ENCODE measurements around the gene PSME1. TPM values are rescaled to one million over a fixed set of nuclear protein-coding genes. Genes with fewer than 3 reads are reported as not detected.

The PSME1 gene
- total RNA-seq, 2 donors from 2014 or later = 237 to 406 TPM

GRCh38 chr14:24141097-24141880 lies 5.3 kb downstream of the PSME1 start, which contains the start of gene EMC9:
TSS of gene EMC9 (minus strand) at chr14:24141591. CDS start at chr14:24141304, 287 bp downstream.
- Mint-ChIP-seq H3K4me1 (ENCODE audit: low read depth in 2 of 2) (peaks cover 64 to 65% of the 10 kb centered on the region in 2 donors), H3K36me3 (peaks cover 35% of the 10 kb centered on the region), H3K27ac (peak within 1 kb of the TSS; percentile 86 to 97), H3K27me3 (no peaks in the 10 kb centered on the region), H3K4me3 (peak within 1 kb of the TSS; percentile 85), H3K9me3 (no peaks in the 10 kb centered on the region)
- DNase-seq (ENCODE audit: low spot score) = peak; percentile 99
- ATAC-seq = peak; percentile 95

DNA sequence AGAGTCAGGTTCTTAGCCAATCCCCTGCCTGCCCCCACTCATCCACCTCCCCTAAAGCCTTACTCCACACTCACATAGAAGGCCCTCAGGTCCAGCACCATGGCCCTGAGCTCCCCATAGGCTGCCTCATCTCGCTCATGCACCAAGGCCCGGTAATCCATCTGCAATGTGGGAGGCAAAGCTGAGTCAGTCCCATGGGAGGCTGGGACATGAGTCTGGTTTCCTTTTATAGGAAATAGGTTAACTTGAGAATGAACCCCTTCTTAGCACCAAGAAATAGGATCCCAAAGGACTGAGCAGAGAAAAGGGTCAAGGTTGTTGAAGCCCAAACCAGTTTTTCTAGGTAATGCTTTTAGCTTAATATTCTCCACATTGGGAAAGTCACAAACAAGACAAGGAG lies 7.5 kb downstream of the PSME1 start:
- peaks cover 31% of the 10 kb centered on the region for H3K36me3 Mint-ChIP-seq
- DNase-seq (ENCODE audit: low spot score) (no peak), ATAC-seq (no peak)
- no peaks in the 10 kb centered on the region for H3K9me3 Mint-ChIP-seq
- H3K4me3 Mint-ChIP-seq = peak overlapping the region; percentile 94
- peaks cover 57 to 63% of the 10 kb centered on the region in 2 donors for H3K4me1 Mint-ChIP-seq (ENCODE audit: low read depth in 2 of 2)
- no peaks in the 10 kb centered on the region for H3K27me3 Mint-ChIP-seq
- peak overlapping the region; percentile 86 to 97 for H3K27ac Mint-ChIP-seq

- H3K4me3 Mint-ChIP-seq = peak overlapping the region; percentile 94
- ATAC-seq (no peak), DNase-seq (ENCODE audit: low spot score) (no peak)
- peak overlapping the region; percentile 64 to 86 for H3K27ac Mint-ChIP-seq
- H3K9me3 Mint-ChIP-seq = no peaks in the 10 kb centered on the region
- peaks cover 26% of the 10 kb centered on the region for H3K36me3 Mint-ChIP-seq
- peaks cover 60 to 61% of the 10 kb centered on the region in 2 donors for H3K4me1 Mint-ChIP-seq (ENCODE audit: low read depth in 2 of 2)
- no peaks in the 10 kb centered on the region for H3K27me3 Mint-ChIP-seq
Observed at GRCh38 chr14:24144451-24144850, 8.5 kb downstream of the PSME1 start.

DNA sequence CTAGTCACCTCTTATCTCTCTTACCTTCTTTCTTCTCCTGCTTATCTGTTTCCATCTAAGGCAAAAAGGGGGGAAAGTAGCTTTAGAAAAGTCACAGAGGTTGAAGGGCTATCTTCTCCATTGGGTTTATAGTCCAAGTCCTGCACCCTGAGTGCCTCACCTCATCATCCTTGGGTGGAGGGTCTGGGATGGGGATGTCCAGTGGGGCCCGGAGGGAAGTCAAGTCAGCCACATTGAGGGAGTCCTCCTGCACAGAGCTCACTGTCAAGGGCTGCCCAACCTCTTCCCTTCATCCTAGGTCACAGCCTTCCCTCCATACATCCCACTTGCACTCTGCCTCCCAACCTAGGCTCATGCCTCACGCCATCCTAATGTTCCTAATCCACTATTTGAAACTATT lies 9.2 kb downstream of the PSME1 start:
- peak overlapping the region; percentile 94 for H3K4me3 Mint-ChIP-seq
- no peaks in the 10 kb centered on the region for H3K9me3 Mint-ChIP-seq
- ATAC-seq = no peak
- peak overlapping the region; percentile 86 to 97 for H3K27ac Mint-ChIP-seq
- no peaks in the 10 kb centered on the region for H3K27me3 Mint-ChIP-seq
- DNase-seq (ENCODE audit: low spot score) = no peak
- peaks cover 27% of the 10 kb centered on the region for H3K36me3 Mint-ChIP-seq
- peaks cover 58 to 60% of the 10 kb centered on the region in 2 donors for H3K4me1 Mint-ChIP-seq (ENCODE audit: low read depth in 2 of 2)

GRCh38 chr14:24145690-24146452 lies 9.9 kb downstream of the PSME1 start:
- no peak for ATAC-seq
- H3K27me3 Mint-ChIP-seq = no peaks in the 10 kb centered on the region
- H3K36me3 Mint-ChIP-seq = peaks cover 27% of the 10 kb centered on the region
- no peaks in the 10 kb centered on the region for H3K9me3 Mint-ChIP-seq
- peaks cover 59 to 65% of the 10 kb centered on the region in 2 donors for H3K4me1 Mint-ChIP-seq (ENCODE audit: low read depth in 2 of 2)
- DNase-seq (ENCODE audit: low spot score) = no peak
- peak overlapping the region; percentile 94 for H3K4me3 Mint-ChIP-seq
- H3K27ac Mint-ChIP-seq = peak overlapping the region; percentile 86 to 97

- no peaks in the 10 kb centered on the region for H3K9me3 Mint-ChIP-seq
- H3K4me3 Mint-ChIP-seq = peak within 1 kb of the TSS; percentile 94
- peak within 1 kb of the TSS; percentile 86 to 97 for H3K27ac Mint-ChIP-seq
- H3K4me1 Mint-ChIP-seq (ENCODE audit: low read depth in 2 of 2) = peaks cover 58 to 65% of the 10 kb centered on the region in 2 donors
- H3K36me3 Mint-ChIP-seq = peaks cover 27% of the 10 kb centered on the region
- no peaks in the 10 kb centered on the region for H3K27me3 Mint-ChIP-seq
- ATAC-seq (peak; percentile 83 to 88), DNase-seq (ENCODE audit: low spot score) (peak; percentile 97)
Observed at GRCh38 chr14:24146453-24146977, 10.5 kb downstream of the PSME1 start, which contains the start of gene PSME2. TSS of gene PSME2 (minus strand) at chr14:24146610. CDS start at chr14:24146581, 29 bp downstream.

- DNase-seq (ENCODE audit: low spot score) (peak; percentile 99), ATAC-seq (peak; percentile 92 to 94)
- H3K36me3 Mint-ChIP-seq = peaks cover 27% of the 10 kb centered on the region
- peak within 1 kb of the TSS; percentile 86 to 97 for H3K27ac Mint-ChIP-seq
- H3K4me3 Mint-ChIP-seq = peak within 1 kb of the TSS; percentile 94
- no peaks in the 10 kb centered on the region for H3K9me3 Mint-ChIP-seq
- no peaks in the 10 kb centered on the region for H3K27me3 Mint-ChIP-seq
- H3K4me1 Mint-ChIP-seq (ENCODE audit: low read depth in 2 of 2) = peaks cover 52 to 59% of the 10 kb centered on the region in 2 donors
Observed at GRCh38 chr14:24146978-24147760, 11.2 kb downstream of the PSME1 start, which contains the start of gene RNF31. TSS of gene RNF31 (plus strand) at chr14:24147498. CDS start at chr14:24147699, 201 bp downstream.

- no peak for DNase-seq (ENCODE audit: low spot score)
- Mint-ChIP-seq H3K27me3 (no peaks in the 10 kb centered on the region), H3K4me3 (peak overlapping the region; percentile 94), H3K27ac (peak overlapping the region; percentile 86 to 97), H3K36me3 (peaks cover 24% of the 10 kb centered on the region), H3K9me3 (no peaks in the 10 kb centered on the region), H3K4me1 (ENCODE audit: low read depth in 2 of 2) (peaks cover 48 to 56% of the 10 kb centered on the region in 2 donors)
- no peak for ATAC-seq
Observed at GRCh38 chr14:24147761-24148428, 11.9 kb downstream of the PSME1 start.

GRCh38 chr14:24149302-24149969 lies 13.4 kb downstream of the PSME1 start:
- Mint-ChIP-seq H3K36me3 (peaks cover 16% of the 10 kb centered on the region), H3K4me1 (ENCODE audit: low read depth in 2 of 2) (peaks cover 34 to 42% of the 10 kb centered on the region in 2 donors), H3K9me3 (no peaks in the 10 kb centered on the region), H3K27ac (peak overlapping the region; percentile 86 to 97), H3K27me3 (no peaks in the 10 kb centered on the region), H3K4me3 (peak overlapping the region; percentile 94)
- DNase-seq (ENCODE audit: low spot score) (no peak), ATAC-seq (no peak)

DNA sequence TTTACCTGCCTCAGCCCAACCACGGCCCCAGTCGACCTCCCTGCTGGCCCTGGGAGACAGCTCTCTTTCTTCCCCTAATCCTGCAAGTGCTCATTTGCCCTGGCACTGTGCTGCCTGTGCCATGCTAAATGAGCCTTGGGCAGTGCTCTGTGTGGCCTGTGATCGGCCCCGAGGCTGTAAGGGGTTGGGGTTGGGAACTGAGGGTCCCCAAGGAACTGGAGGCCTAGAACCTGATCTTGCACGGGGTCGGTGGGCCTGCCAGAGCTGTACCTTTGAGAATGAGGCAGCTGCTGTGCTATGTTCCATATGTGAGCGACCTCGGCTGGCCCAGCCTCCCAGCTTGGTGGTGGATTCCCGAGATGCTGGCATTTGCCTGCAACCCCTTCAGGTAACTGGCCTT lies 14.1 kb downstream of the PSME1 start:
- no peaks in the 10 kb centered on the region for H3K27me3 Mint-ChIP-seq
- H3K36me3 Mint-ChIP-seq = peaks cover 12% of the 10 kb centered on the region
- no peak overlapping the region for H3K27ac Mint-ChIP-seq
- peaks cover 31 to 37% of the 10 kb centered on the region in 2 donors for H3K4me1 Mint-ChIP-seq (ENCODE audit: low read depth in 2 of 2)
- ATAC-seq = no peak
- no peaks in the 10 kb centered on the region for H3K9me3 Mint-ChIP-seq
- no peak for DNase-seq (ENCODE audit: low spot score)
- H3K4me3 Mint-ChIP-seq = no peak overlapping the region

- no peaks in the 10 kb centered on the region for H3K27me3 Mint-ChIP-seq
- peaks cover 28 to 32% of the 10 kb centered on the region in 2 donors for H3K4me1 Mint-ChIP-seq (ENCODE audit: low read depth in 2 of 2)
- peaks cover 13% of the 10 kb centered on the region for H3K36me3 Mint-ChIP-seq
- ATAC-seq (no peak), DNase-seq (ENCODE audit: low spot score) (no peak)
- no peak overlapping the region for H3K4me3 Mint-ChIP-seq
- no peak overlapping the region for H3K27ac Mint-ChIP-seq
- no peaks in the 10 kb centered on the region for H3K9me3 Mint-ChIP-seq
Observed at GRCh38 chr14:24150567-24150966, 14.6 kb downstream of the PSME1 start.

DNA sequence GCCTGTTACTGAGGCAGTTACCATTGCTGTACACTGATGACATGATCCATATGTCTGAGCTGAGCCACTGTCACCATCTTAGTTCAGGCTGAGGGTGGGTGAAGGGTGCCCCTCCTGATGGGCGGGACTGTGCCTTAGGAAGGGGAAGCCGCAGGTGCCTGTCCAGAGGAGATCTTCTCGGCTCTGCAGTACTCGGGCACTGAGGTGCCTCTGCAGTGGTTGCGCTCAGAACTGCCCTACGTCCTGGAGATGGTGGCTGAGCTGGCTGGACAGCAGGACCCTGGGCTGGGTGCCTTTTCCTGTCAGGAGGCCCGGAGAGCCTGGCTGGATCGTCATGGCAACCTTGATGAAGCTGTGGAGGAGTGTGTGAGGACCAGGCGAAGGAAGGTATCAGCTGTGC lies 15.0 kb downstream of the PSME1 start:
- no peak for ATAC-seq
- peaks cover 13% of the 10 kb centered on the region for H3K36me3 Mint-ChIP-seq
- DNase-seq (ENCODE audit: low spot score) = no peak
- no peak overlapping the region for H3K27ac Mint-ChIP-seq
- H3K4me1 Mint-ChIP-seq (ENCODE audit: low read depth in 2 of 2) = peaks cover 27 to 28% of the 10 kb centered on the region in 2 donors
- no peaks in the 10 kb centered on the region for H3K9me3 Mint-ChIP-seq
- no peak overlapping the region for H3K4me3 Mint-ChIP-seq
- no peaks in the 10 kb centered on the region for H3K27me3 Mint-ChIP-seq

All from natural killer cell treated with Interleukin-12 subunit alpha and Interleukin-12 subunit beta and Interleukin-15 and Interleukin-18, amount 100 ng/mL, for 72 hours (primary cell).